ENCODE data around the gene PTRH2. TPM values are rescaled to one million over a fixed set of nuclear protein-coding genes. Genes with fewer than 3 reads are reported as not detected.

Gene PTRH2
- total and polyA plus RNA-seq, 2 of the 8 experiments (the other 6 are each of a cell fraction or from before 2014, with no cell fraction given): 39.4 to 43.2 TPM

DNA sequence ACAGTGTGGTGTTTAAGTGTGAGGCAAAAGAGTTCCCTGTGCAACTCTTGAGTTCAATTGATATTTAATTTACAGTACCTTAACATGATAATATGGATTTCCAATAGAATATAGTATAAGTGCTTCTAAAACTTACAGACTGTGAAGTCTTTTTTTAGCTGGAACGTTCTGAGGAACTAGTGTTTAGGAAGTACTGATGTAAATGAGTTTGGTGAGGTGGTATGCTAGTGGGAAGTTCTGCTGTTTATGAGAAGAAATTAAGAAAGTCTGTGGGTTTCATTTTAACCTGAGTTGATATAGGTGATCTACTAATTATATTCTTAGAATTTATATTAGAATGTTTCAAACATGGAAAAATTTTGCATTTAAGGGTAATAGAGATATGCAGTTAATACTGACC lies 32.0 kb downstream of the PTRH2 start (continued):
- TF ChIP-seq TEAD4 (IDR thresholded peaks at IDR 0.05; ENCODE audit: low read depth, low read length) (no peak), BRCA1 (IDR thresholded peaks at IDR 0.05; ENCODE audit: low read depth, low read length) (no peak), GABPA (IDR thresholded peaks at IDR 0.05; ENCODE audit: borderline replicate concordance, insufficient read depth, low read length) (no peak), RBBP5 (IDR thresholded peaks at IDR 0.05; ENCODE audit: borderline replicate concordance, low read depth, low read length) (no peak), ZNF274 (IDR thresholded peaks at IDR 0.05; ENCODE audit: borderline replicate concordance, extremely low read depth, low read length) (no peak), NRF1 (IDR thresholded peaks at IDR 0.05; ENCODE audit: low read depth, low read length) (no peak), POU5F1 (IDR thresholded peaks at IDR 0.05; ENCODE audit: low read depth, low read length) (no peak)
- TF ChIP-seq, protein P1, sequence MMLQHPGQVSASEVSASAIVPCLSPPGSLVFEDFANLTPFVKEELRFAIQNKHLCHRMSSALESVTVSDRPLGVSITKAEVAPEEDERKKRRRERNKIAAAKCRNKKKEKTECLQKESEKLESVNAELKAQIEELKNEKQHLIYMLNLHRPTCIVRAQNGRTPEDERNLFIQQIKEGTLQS (IDR thresholded peaks at IDR 0.05; ENCODE audit: insufficient read depth, low read depth, low read length): no peak

All from H1 (cell line).